Tibial nerve (tissue), 4 donors: ENCODE results near the gene NFE2L1. TPM values are rescaled to one million over a fixed set of nuclear protein-coding genes. Genes with fewer than 3 reads are reported as not detected.
A peak's percentile ranks its signal among the peaks of the same experiment; 100 is the strongest.

ENCODE experiments used
- DNase-seq, 2 donors: peaks; one replicate each; pipeline ENCODE4 v3.0.0-alpha.2; 2019; ENCODE audit warnings: low spot score in 2 of 2
- H3K27ac ChIP-seq, 4 donors: fragments of 200-600 bp; sonication (generic) in 3 of 4; one replicate each; pipeline ENCODE4 v1.5.1; 2017 to 2019; ENCODE audit warnings: mild to moderate bottlenecking in 1 of 4
- H3K27me3 ChIP-seq, 2 donors: fragments of 200-600 bp; sonication (generic) in 1 of 2; one replicate each; pipeline versions ENCODE4 v1.5.1 to v1.6.0; 2017 to 2019
- H3K36me3 ChIP-seq, 3 donors: fragments of 200-600 bp; sonication (generic); one replicate each; pipeline ENCODE4 v1.5.1; 2018 to 2019
- H3K4me1 ChIP-seq, 4 donors: fragments of 200-600 bp; sonication (generic) in 3 of 4; one replicate each; pipeline ENCODE4 v1.5.1; 2017 to 2019
- H3K4me3 ChIP-seq, 4 donors: fragments of 200-600 bp; sonication (generic) in 3 of 4; one replicate each; pipeline ENCODE4 v1.5.1; 2017 to 2019; ENCODE audit warnings: mild to moderate bottlenecking in 1 of 4, moderate library complexity in 1 of 4
- H3K9me3 ChIP-seq, 4 donors: fragments of 200-600 bp; sonication (generic) in 3 of 4; one replicate each; pipeline ENCODE4 v1.5.1; 2017 to 2019
- CTCF ChIP-seq, 5 experiments: fragments of 200-600 bp in 3 of 5; fragments of 450-650 bp in 2 of 5; sonication (generic) in 3 of 5; IDR thresholded peaks; one replicate each; pipeline ENCODE4 v1.5.1; 2016 to 2019; ENCODE audit warnings: antibody characterized with exemption in 5 of 5, mild to moderate bottlenecking in 3 of 5, moderate library complexity in 2 of 5
- EP300 ChIP-seq, 2 donors: sonication (generic); formaldehyde crosslinking; IDR thresholded peaks; one replicate each; pipeline ENCODE4 v1.6.1; 2017; ENCODE audit warnings: antibody characterized with exemption in 2 of 2, mild to moderate bottlenecking in 1 of 2
- POLR2A ChIP-seq, 2 donors: fragments of 450-650 bp; IDR thresholded peaks; one replicate each; pipeline ENCODE4 v1.6.1; 2017; ENCODE audit warnings: antibody characterized with exemption in 2 of 2, mild to moderate bottlenecking in 2 of 2, moderate library complexity in 2 of 2
- WGBS, 2 donors: methylation state at CpG; one replicate each; pipeline ENCODE4 v1.1.5; 2018; 5-methylcytosine and 5-hydroxymethylcytosine counted together
- total RNA-seq, 4 donors: library from RNA; depleted of rRNA; stranded (reverse); fragments of >200 nt; gene quantifications; one replicate each; pipeline ENCODE4 v1.1.0, GENCODE V29; 2016

NFE2L1 gene
- total RNA-seq, 4 donors from 2014 or later = 216 to 327 (median 255) TPM

- H3K9me3 ChIP-seq = no peaks in the 10 kb centered on the region
- peak; percentile 84 to 87 for DNase-seq
- H3K36me3 ChIP-seq = peaks cover 0 to 12% (median 0%) of the 10 kb centered on the region in 3 donors
These were observed 396 bp downstream of the NFE2L1 start for GRCh38 chr17:48048384-48049126.

GRCh38 chr17:48051283-48051682, 3.1 kb downstream of the NFE2L1 start:
- no peak for DNase-seq

More at GRCh38 chr17:48048384-48049126, 396 bp downstream of the NFE2L1 start:
- Histone ChIP-seq H3K27me3 (no peaks in the 10 kb centered on the region), H3K27ac (peak overlapping the region; percentile 93 to 97 (median 96)), H3K4me1 (peaks cover 0 to 63% (median 41%) of the 10 kb centered on the region in 4 donors), H3K4me3 (peak overlapping the region; percentile 71 to 95 (median 87))
- 1% methylated on average over 29 to 50 of the region's 53 CpGs for WGBS, 2 donors
- TF ChIP-seq CTCF (IDR thresholded peaks at IDR 0.05) (no peak), POLR2A (IDR thresholded peaks at IDR 0.05) (peak; percentile 32 to 48), EP300 (IDR thresholded peaks at IDR 0.05) (peak in 1 of 2 donors; percentile 93)

GRCh38 chr17:48051706-48052486, 3.7 kb downstream of the NFE2L1 start:
- WGBS, 2 donors = 11 to 20% methylated on average over 5 of the region's 5 CpGs
- Histone ChIP-seq H3K27me3 (no peaks in the 10 kb centered on the region), H3K4me3 (peak overlapping the region; percentile 13 to 85 (median 49)), H3K36me3 (peaks cover 0 to 35% (median 5%) of the 10 kb centered on the region in 3 donors), H3K27ac (peak overlapping the region; percentile 93 to 97 (median 96)), H3K9me3 (no peaks in the 10 kb centered on the region), H3K4me1 (peaks cover 0 to 77% (median 65%) of the 10 kb centered on the region in 4 donors)
- TF ChIP-seq CTCF (IDR thresholded peaks at IDR 0.05) = peak in 2 of 5 experiments; percentile 16 to 60
- TF ChIP-seq EP300 (IDR thresholded peaks at IDR 0.05) = peak; percentile 67 to 85
- peak in 1 of 2 donors; percentile 17 for TF ChIP-seq POLR2A (IDR thresholded peaks at IDR 0.05)
- peak; percentile 34 to 93 for DNase-seq

More at GRCh38 chr17:48051283-48051682, 3.1 kb downstream of the NFE2L1 start:
- Histone ChIP-seq H3K4me3 (peak overlapping the region in 2 of 4 donors; percentile 71 to 85), H3K4me1 (peaks cover 0 to 78% (median 65%) of the 10 kb centered on the region in 4 donors), H3K36me3 (peaks cover 0 to 29% (median under 1%) of the 10 kb centered on the region in 3 donors), H3K27me3 (no peaks in the 10 kb centered on the region), H3K9me3 (no peaks in the 10 kb centered on the region), H3K27ac (peak overlapping the region; percentile 93 to 97 (median 96))
- no peak for TF ChIP-seq EP300 (IDR thresholded peaks at IDR 0.05)
- no peak for TF ChIP-seq CTCF (IDR thresholded peaks at IDR 0.05)
- TF ChIP-seq POLR2A (IDR thresholded peaks at IDR 0.05) = no peak
- WGBS, 2 donors = 66 to 72% methylated on average over 10 of the region's 10 CpGs

GRCh38 chr17:48052956-48053757, 5.0 kb downstream of the NFE2L1 start:
- 10 to 12% methylated on average over 5 of the region's 5 CpGs for WGBS, 2 donors
- peak overlapping the region; percentile 93 to 97 (median 96) for H3K27ac ChIP-seq
- no peaks in the 10 kb centered on the region for H3K9me3 ChIP-seq
- DNase-seq = peak; percentile 78 to 80
- H3K4me3 ChIP-seq = peak overlapping the region; percentile 27 to 85 (median 33)
- peaks cover 0 to 78% (median 65%) of the 10 kb centered on the region in 4 donors for H3K4me1 ChIP-seq
- TF ChIP-seq POLR2A (IDR thresholded peaks at IDR 0.05) (no peak), EP300 (IDR thresholded peaks at IDR 0.05) (peak; percentile 55 to 90), CTCF (IDR thresholded peaks at IDR 0.05) (peak in 1 of 5 experiments; percentile 24)
- H3K27me3 ChIP-seq = no peaks in the 10 kb centered on the region
- peaks cover 3 to 48% (median 11%) of the 10 kb centered on the region in 3 donors for H3K36me3 ChIP-seq
